ENCODE results near the gene ACTR10.
A peak's percentile ranks its signal among the peaks of the same experiment; 100 is the strongest.
"Not testable (repeated sequence)": the region's sequence is repeated elsewhere in the genome, so short reads cannot be mapped to it uniquely, and the experiment has no call there.

ACTR10 gene

GRCh38 chr14:58243790-58244555, 44.0 kb downstream of the ACTR10 start:
- H3K4me3 ChIP-seq (ENCODE audit: low read length): peak overlapping the region; percentile 99
- no peak for TF ChIP-seq CTCF (conservative IDR thresholded peaks at IDR 0.05; ENCODE audit: low read depth, low read length)
- DNase-seq (ENCODE audit: low read depth): no peak

- DNase-seq (ENCODE audit: low read depth): peak; percentile 91
- TF ChIP-seq CTCF (conservative IDR thresholded peaks at IDR 0.05; ENCODE audit: low read depth, low read length): no peak
Measured at GRCh38 chr14:58244556-58245387, 44.8 kb downstream of the ACTR10 start, which contains the start of gene PSMA3. Gene PSMA3, plus strand, starts transcription at chr14:58244843. Its CDS starts 78 bp downstream, at chr14:58244921.

GRCh38 chr14:58245562-58245961, 45.6 kb downstream of the ACTR10 start:
- DNase-seq (ENCODE audit: low read depth): no peak
- peak overlapping the region; percentile 99 for H3K4me3 ChIP-seq (ENCODE audit: low read length)
- TF ChIP-seq CTCF (conservative IDR thresholded peaks at IDR 0.05; ENCODE audit: low read depth, low read length): no peak

More at GRCh38 chr14:58244556-58245387, 44.8 kb downstream of the ACTR10 start, which contains the start of gene PSMA3:
- H3K4me3 ChIP-seq (ENCODE audit: low read length): peak within 1 kb of the TSS; percentile 99

GRCh38 chr14:58249611-58250010, 49.7 kb downstream of the ACTR10 start:
- no peak overlapping the region for H3K4me3 ChIP-seq (ENCODE audit: low read length)
- TF ChIP-seq CTCF (conservative IDR thresholded peaks at IDR 0.05; ENCODE audit: low read depth, low read length): no peak
- no peak for DNase-seq (ENCODE audit: low read depth)

GRCh38 chr14:58258156-58258555, 58.2 kb downstream of the ACTR10 start:
- no peak overlapping the region for H3K4me3 ChIP-seq (ENCODE audit: low read length)
- DNase-seq (ENCODE audit: low read depth): no peak
- TF ChIP-seq CTCF (conservative IDR thresholded peaks at IDR 0.05; ENCODE audit: low read depth, low read length): peak; percentile 15

- DNase-seq (ENCODE audit: low read depth); H3K4me3 ChIP-seq (ENCODE audit: low read length): not testable (repeated sequence)
Measured at GRCh38 chr14:58262005-58262404, 62.1 kb downstream of the ACTR10 start.

- no peak for DNase-seq (ENCODE audit: low read depth)
- no peak for TF ChIP-seq CTCF (conservative IDR thresholded peaks at IDR 0.05; ENCODE audit: low read depth, low read length)
- no peak overlapping the region for H3K4me3 ChIP-seq (ENCODE audit: low read length)
Measured at GRCh38 chr14:58265401-58265800, 65.5 kb downstream of the ACTR10 start.

Measured in retinal pigment epithelial cell (primary cell).